HEK293T (cell line): Measurements from ENCODE around the gene BBS9.

Experiments
- ARNT ChIP-seq: fragments of 450-650 bp; IDR thresholded peaks from 2 replicates; pipeline ENCODE4 v1.6.1; 2017; ENCODE audit warnings: mild to moderate bottlenecking
- CTBP1 ChIP-seq: fragments of 450-650 bp; IDR thresholded peaks from 2 replicates; pipeline ENCODE4 v1.6.1; 2016; ENCODE audit warnings: borderline replicate concordance
- FOXA1 ChIP-seq: fragments of 450-650 bp; IDR thresholded peaks from 2 replicates; pipeline ENCODE4 v1.6.1; 2016; ENCODE audit warnings: mild to moderate bottlenecking
- FOXK2 ChIP-seq: fragments of 450-650 bp; IDR thresholded peaks from 2 replicates; pipeline ENCODE4 v1.6.1; 2016; ENCODE audit warnings: mild to moderate bottlenecking
- FOXM1 ChIP-seq: fragments of 450-650 bp; IDR thresholded peaks from 2 replicates; pipeline ENCODE4 v1.6.1; 2017; ENCODE audit warnings: mild to moderate bottlenecking, borderline replicate concordance
- HDGF ChIP-seq: fragments of 450-650 bp; IDR thresholded peaks from 2 replicates; pipeline ENCODE4 v1.6.1; 2017; ENCODE audit warnings: antibody characterized with exemption, borderline replicate concordance
- L3MBTL2 ChIP-seq: fragments of 450-650 bp; conservative IDR thresholded peaks from 2 replicates; pipeline ENCODE4 v1.6.1; 2016; ENCODE audit warnings: mild to moderate bottlenecking
- LEF1 ChIP-seq: fragments of 450-650 bp; IDR thresholded peaks from 2 replicates; pipeline ENCODE4 v1.6.1; 2017; ENCODE audit warnings: mild to moderate bottlenecking, borderline replicate concordance
- NFRKB ChIP-seq: fragments of 450-650 bp; IDR thresholded peaks from 2 replicates; pipeline ENCODE4 v1.6.1; 2016; ENCODE audit warnings: mild to moderate bottlenecking, moderate library complexity
- PKNOX1 ChIP-seq: fragments of 450-650 bp; IDR thresholded peaks from 2 replicates; pipeline ENCODE4 v1.6.1; 2016
- SP1 ChIP-seq: fragments of 450-650 bp; IDR thresholded peaks from 2 replicates; pipeline ENCODE4 v1.6.1; 2017
- SUZ12 ChIP-seq: fragments of 450-650 bp; IDR thresholded peaks from 2 replicates; pipeline ENCODE4 v1.6.1; 2016; ENCODE audit warnings: mild to moderate bottlenecking
- TARDBP ChIP-seq: fragments of 450-650 bp; IDR thresholded peaks from 2 replicates; pipeline ENCODE4 v1.6.1; 2016

- TF ChIP-seq NFRKB (no peak), FOXK2 (no peak), ARNT (no peak), FOXM1 (no peak), LEF1 (no peak), L3MBTL2 (no peak), PKNOX1 (no peak), TARDBP (no peak), FOXA1 (no peak), CTBP1 (no peak), HDGF (no peak), SP1 (no peak), SUZ12 (no peak)
Measured at GRCh38 chr7:33184828-33185227, 55.5 kb downstream of the BBS9 start.
